Urinary bladder (tissue), 4 donors: ENCODE data around the gene MLLT3. TPM values are rescaled to one million over a fixed set of nuclear protein-coding genes. Genes with fewer than 3 reads are reported as not detected.

Experiments
- DNase-seq: peaks from one replicate; pipeline ENCODE4 v3.0.0-alpha.2; 2015; ENCODE audit errors: extremely low spot score
- H3K27ac ChIP-seq: one replicate; pipeline ENCODE4 v1.5.1; 2013; ENCODE audit warnings: low read depth, mild to moderate bottlenecking, moderate library complexity
- H3K36me3 ChIP-seq: one replicate; pipeline ENCODE4 v1.6.1; 2013; ENCODE audit warnings: mild to moderate bottlenecking, moderate library complexity; ENCODE audit not compliant: insufficient read depth
- H3K4me1 ChIP-seq: one replicate; pipeline ENCODE4 v1.6.1; 2013; ENCODE audit warnings: mild to moderate bottlenecking, moderate library complexity; ENCODE audit not compliant: insufficient read depth
- H3K4me3 ChIP-seq: one replicate; pipeline ENCODE4 v1.5.1; 2013; ENCODE audit warnings: low read depth, low read length
- WGBS: extraction: QIAGEN DNeasy Blood & Tissue Kit; methylation state at CpG from one replicate; pipeline ENCODE4 v1.1.7; 2013; 5-methylcytosine and 5-hydroxymethylcytosine counted together
- polyA plus RNA-seq: library from polyadenylated mRNA; stranded (reverse); fragments of 200-250 nt; gene quantifications from one replicate; pipeline ENCODE4 v1.2.3, GENCODE V29; 2013
- total RNA-seq: library from RNA; depleted of rRNA; stranded (reverse); fragments of >200 nt; gene quantifications from one replicate; pipeline ENCODE4 v1.2.3, GENCODE V29; 2014
- donor health status: healthy with polysubstance abuse.
- donor health status: healthy.

The MLLT3 gene
- total and polyA plus RNA-seq, 2 donors = 14.5 to 39.4 TPM

DNA sequence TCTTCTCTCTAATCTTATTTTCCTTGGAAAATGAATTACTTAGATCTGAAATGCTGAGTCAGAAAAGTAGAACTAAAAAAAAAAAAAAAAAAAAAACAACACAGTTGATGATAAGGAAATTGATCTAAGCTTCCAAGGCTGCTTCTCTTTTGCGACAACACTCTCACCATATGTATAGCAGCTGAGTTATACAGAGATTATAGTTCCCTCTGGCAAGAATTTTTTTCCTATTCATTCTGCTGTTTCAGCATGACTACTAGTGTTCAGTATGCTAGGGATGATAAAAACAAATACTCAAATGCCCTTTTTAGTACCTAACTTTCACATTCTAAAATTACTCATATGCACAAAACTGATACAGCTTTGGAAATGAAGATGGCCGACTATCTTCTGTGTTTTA is 267.3 kb downstream of the MLLT3 start:
- Histone ChIP-seq H3K36me3 (no peaks in the 10 kb centered on the region), H3K27ac (no peak overlapping the region), H3K4me3 (no peak overlapping the region), H3K4me1 (no peaks in the 10 kb centered on the region)
- DNase-seq = no peak
- WGBS = 43% methylated on average over 2 of the region's 2 CpGs

- Histone ChIP-seq H3K36me3 (no peaks in the 10 kb centered on the region), H3K4me1 (no peaks in the 10 kb centered on the region), H3K27ac (no peak overlapping the region), H3K4me3 (no peak overlapping the region)
- DNase-seq = no peak
- 77% methylated on average over 5 of the region's 5 CpGs for WGBS
Measured at GRCh38 chr9:20353931-20354652, 268.2 kb downstream of the MLLT3 start.

- Histone ChIP-seq H3K36me3 (no peaks in the 10 kb centered on the region), H3K4me3 (no peak overlapping the region), H3K4me1 (no peaks in the 10 kb centered on the region), H3K27ac (no peak overlapping the region)
- no peak for DNase-seq
- WGBS = 95% methylated on average over 1 of the region's 1 CpG
Measured at GRCh38 chr9:20353524-20353923, 268.8 kb downstream of the MLLT3 start.

GRCh38 chr9:20352591-20352990 is 269.7 kb downstream of the MLLT3 start:
- no peak for DNase-seq
- 51% methylated on average over 2 of the region's 2 CpGs for WGBS
- Histone ChIP-seq H3K27ac (no peak overlapping the region), H3K36me3 (no peaks in the 10 kb centered on the region), H3K4me3 (no peak overlapping the region), H3K4me1 (no peaks in the 10 kb centered on the region)

DNA sequence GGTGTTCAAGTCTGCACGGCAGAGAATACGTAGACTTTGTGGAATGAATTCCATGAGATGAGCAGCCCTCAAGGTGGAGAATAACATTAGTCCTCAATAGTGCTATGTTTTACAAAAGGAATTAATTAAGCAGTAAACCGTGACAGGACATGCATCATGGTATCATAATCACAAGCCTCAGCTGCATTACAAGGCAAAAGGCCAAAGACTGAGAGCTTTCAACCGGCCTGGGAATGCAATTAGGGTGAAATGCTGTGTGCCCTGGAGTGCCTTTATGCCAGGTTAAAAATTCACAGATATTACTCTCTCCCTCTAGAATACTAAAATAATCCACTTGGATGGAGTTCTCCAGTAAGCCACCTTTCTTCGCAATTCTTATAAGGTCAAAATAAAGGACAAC is 270.6 kb downstream of the MLLT3 start:
- Histone ChIP-seq H3K4me1 (no peaks in the 10 kb centered on the region), H3K27ac (no peak overlapping the region), H3K36me3 (no peaks in the 10 kb centered on the region), H3K4me3 (no peak overlapping the region)
- no peak for DNase-seq
- WGBS = 85% methylated on average over 5 of the region's 5 CpGs

- Histone ChIP-seq H3K4me3 (no peak overlapping the region), H3K27ac (no peak overlapping the region), H3K4me1 (no peaks in the 10 kb centered on the region), H3K36me3 (peaks cover 3% of the 10 kb centered on the region)
- DNase-seq = no peak
- 91% methylated on average over 6 of the region's 6 CpGs for WGBS
Measured at GRCh38 chr9:20349568-20349967, 272.7 kb downstream of the MLLT3 start.

DNA sequence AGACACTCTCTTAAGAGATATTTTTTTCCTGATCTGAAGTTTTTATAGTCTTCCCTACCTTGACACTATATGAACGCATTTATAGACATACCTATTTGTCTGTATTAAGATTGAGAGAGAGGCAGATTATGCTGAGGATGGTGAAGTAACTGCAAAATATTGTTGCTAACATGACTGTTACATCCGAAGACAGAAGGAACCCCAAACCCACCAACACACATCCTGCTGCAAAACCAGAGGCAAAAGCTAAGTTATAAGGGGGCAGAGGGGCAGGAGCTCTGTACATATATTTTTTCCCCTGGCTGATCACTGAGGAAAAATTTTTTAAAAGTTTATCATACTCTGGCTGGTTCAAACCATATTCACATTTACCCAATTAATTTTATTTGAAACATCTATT is 279.0 kb downstream of the MLLT3 start:
- Histone ChIP-seq H3K4me1 (no peaks in the 10 kb centered on the region), H3K27ac (no peak overlapping the region), H3K4me3 (no peak overlapping the region), H3K36me3 (peaks cover 3% of the 10 kb centered on the region)
- 94% methylated on average over 2 of the region's 2 CpGs for WGBS
- no peak for DNase-seq

DNA sequence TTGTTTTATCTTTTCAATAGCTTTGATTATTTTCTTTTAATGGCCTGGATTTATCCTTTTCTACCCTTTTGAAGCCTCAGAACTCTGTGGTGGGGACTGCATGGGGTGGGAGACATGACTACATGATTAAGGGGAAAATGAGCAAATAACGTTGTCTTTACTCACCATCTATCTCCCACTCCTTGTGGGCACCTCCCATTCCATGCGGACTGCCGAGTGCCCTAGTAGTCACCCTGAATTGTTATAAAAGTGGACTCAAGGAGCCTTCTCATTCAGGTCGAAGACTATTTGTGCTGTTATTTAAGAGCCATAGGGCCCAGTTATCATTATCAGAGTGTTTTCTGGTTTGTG is 281.8 kb downstream of the MLLT3 start:
- H3K36me3 ChIP-seq = no peaks in the 10 kb centered on the region
- DNase-seq = no peak
- H3K27ac ChIP-seq = no peak overlapping the region
- WGBS = 55% methylated on average over 4 of the region's 4 CpGs
- H3K4me3 ChIP-seq = no peak overlapping the region
- H3K4me1 ChIP-seq = no peaks in the 10 kb centered on the region

- Histone ChIP-seq H3K36me3 (no peaks in the 10 kb centered on the region), H3K27ac (no peak overlapping the region), H3K4me1 (no peaks in the 10 kb centered on the region), H3K4me3 (no peak overlapping the region)
- WGBS = 92% methylated on average over 4 of the region's 4 CpGs
- DNase-seq = no peak
Measured at GRCh38 chr9:20335668-20336332, 286.5 kb downstream of the MLLT3 start.

DNA sequence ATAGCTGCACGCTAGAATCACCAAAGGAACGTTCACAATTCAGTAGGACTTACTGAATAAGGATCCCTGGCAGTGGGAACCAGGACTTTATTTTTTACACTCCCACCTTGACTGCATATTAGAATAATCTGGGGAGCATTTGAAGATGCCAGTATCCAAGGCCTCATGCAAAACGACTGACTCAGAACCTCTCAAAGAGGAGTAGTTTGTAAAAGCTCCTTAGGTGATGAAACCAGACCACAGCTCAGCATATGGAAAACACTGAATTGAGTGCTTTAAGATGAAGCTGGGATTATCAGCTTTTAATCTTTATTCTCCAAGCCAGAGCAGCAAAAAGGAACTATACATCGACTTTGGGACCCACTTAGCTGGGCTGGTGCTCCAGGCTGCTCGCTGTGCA is 288.3 kb downstream of the MLLT3 start:
- 59% methylated on average over 5 of the region's 5 CpGs for whole genome bisulfite sequencing
- DNase-seq = no peak
- H3K36me3 ChIP-seq = no peaks in the 10 kb centered on the region
- no peak overlapping the region for H3K27ac ChIP-seq
- H3K4me1 ChIP-seq = no peaks in the 10 kb centered on the region
- H3K4me3 ChIP-seq = no peak overlapping the region

GRCh38 chr9:20331095-20331685 is 291.1 kb downstream of the MLLT3 start:
- H3K4me3 ChIP-seq = no peak overlapping the region
- no peak overlapping the region for H3K27ac ChIP-seq
- no peak for DNase-seq
- no peaks in the 10 kb centered on the region for H3K4me1 ChIP-seq
- WGBS = 79% methylated on average over 5 of the region's 5 CpGs
- H3K36me3 ChIP-seq = no peaks in the 10 kb centered on the region

DNA sequence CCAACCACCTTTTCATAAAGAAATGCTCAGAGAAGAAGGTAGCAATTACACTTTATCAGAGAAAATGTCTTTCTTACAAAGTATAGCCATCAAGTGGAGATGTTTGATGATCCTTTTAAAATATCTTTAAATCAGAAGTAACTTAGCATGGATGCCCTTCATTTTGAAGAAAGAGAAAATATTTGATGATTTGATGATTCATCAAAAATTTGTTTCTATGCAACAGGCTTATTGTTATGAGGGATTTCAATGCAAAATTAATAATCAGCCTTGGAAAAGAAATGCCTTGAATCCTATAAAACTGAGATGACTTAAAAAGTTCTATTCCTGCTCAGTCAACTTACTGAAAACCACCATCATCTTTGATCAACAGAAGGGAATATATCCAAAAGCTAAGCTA is 291.6 kb downstream of the MLLT3 start:
- H3K4me3 ChIP-seq = no peak overlapping the region
- no peaks in the 10 kb centered on the region for H3K4me1 ChIP-seq

GRCh38 chr9:20326516-20326915 is 295.8 kb downstream of the MLLT3 start:
- H3K4me3 ChIP-seq = no peak overlapping the region
- DNase-seq = no peak

More for the DNA sequence above, 291.6 kb downstream of the MLLT3 start:
- DNase-seq = no peak
- no peaks in the 10 kb centered on the region for H3K36me3 ChIP-seq
- H3K27ac ChIP-seq = no peak overlapping the region

DNA sequence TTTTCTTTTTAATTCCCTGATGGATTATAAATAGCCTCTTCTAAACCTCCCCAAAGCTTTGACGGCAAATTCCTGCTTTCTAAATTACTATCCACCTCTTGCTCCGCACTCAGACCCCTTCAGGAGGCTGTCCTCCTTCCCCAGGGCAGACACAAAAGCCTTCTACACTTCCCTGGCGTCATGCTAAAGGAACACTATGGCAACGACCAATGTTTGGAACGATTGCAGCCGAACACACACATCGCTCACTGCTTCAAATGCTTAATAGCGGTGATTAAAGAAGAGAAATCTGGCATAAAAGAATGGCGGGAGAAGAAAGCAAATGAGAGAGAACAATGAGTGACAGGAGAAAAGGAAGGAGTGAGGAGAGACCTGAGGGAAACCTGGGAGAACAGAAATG is 297.3 kb downstream of the MLLT3 start:
- Histone ChIP-seq H3K27ac (no peak overlapping the region), H3K4me3 (no peak overlapping the region), H3K4me1 (no peaks in the 10 kb centered on the region), H3K36me3 (no peaks in the 10 kb centered on the region)
- DNase-seq = no peak
- 90% methylated on average over 9 of the region's 9 CpGs for WGBS

More at GRCh38 chr9:20326516-20326915, 295.8 kb downstream of the MLLT3 start:
- Histone ChIP-seq H3K27ac (no peak overlapping the region), H3K36me3 (no peaks in the 10 kb centered on the region), H3K4me1 (no peaks in the 10 kb centered on the region)
- WGBS = 86% methylated on average over 2 of the region's 2 CpGs
